H9 (cell line): Measurements from ENCODE around the gene IMPDH1. TPM values are rescaled to one million over a fixed set of nuclear protein-coding genes. Genes with fewer than 3 reads are reported as not detected.

ENCODE experiments used
- DNase-seq: peaks from one replicate; pipeline ENCODE4 v3.0.0-alpha.2; 2017
- H2AFZ ChIP-seq: one replicate; pipeline ENCODE4 v1.6.1; 2013; ENCODE audit warnings: mild to moderate bottlenecking, low read length, control low read depth, moderate library complexity
- H2AK5ac ChIP-seq: 2 replicates; pipeline ENCODE4 v1.6.1; 2013; ENCODE audit warnings: low read length, control low read depth, mixed read lengths; ENCODE audit not compliant: insufficient read length
- H2BK120ac ChIP-seq: one replicate; pipeline ENCODE4 v1.6.1; 2013; ENCODE audit warnings: low read depth, mild to moderate bottlenecking, low read length, control low read depth, inconsistent platforms; ENCODE audit not compliant: poor library complexity, severe bottlenecking
- H2BK12ac ChIP-seq: 2 replicates; pipeline ENCODE4 v1.6.1; 2013; ENCODE audit warnings: low read length, control low read depth, mixed read lengths, low read depth; ENCODE audit not compliant: insufficient read length
- H2BK15ac ChIP-seq: 2 replicates; pipeline ENCODE4 v1.6.1; 2013; ENCODE audit warnings: low read depth, low read length, control low read depth
- H2BK20ac ChIP-seq: one replicate; pipeline ENCODE4 v1.6.1; 2013; ENCODE audit warnings: low read depth, mild to moderate bottlenecking, low read length, control low read depth, inconsistent platforms; ENCODE audit not compliant: poor library complexity, severe bottlenecking
- H2BK5ac ChIP-seq: 2 replicates; pipeline ENCODE4 v1.6.1; 2013; ENCODE audit warnings: low read length, control low read depth, mixed read lengths; ENCODE audit not compliant: insufficient read length
- H3K14ac ChIP-seq: 2 replicates; pipeline ENCODE4 v1.6.1; 2013; ENCODE audit warnings: low read length, control low read depth; ENCODE audit not compliant: insufficient read depth
- H3K18ac ChIP-seq: 2 replicates; pipeline ENCODE4 v1.6.1; 2013; ENCODE audit warnings: low read depth, mild to moderate bottlenecking, mixed read lengths, low read length, control low read depth; ENCODE audit not compliant: insufficient read length
- H3K23ac ChIP-seq: 2 replicates; pipeline ENCODE4 v1.6.1; 2013; ENCODE audit warnings: low read length, control low read depth, mixed read lengths, low read depth; ENCODE audit not compliant: insufficient read length
- H3K23me2 ChIP-seq: 2 replicates; pipeline ENCODE4 v1.6.1; 2013; ENCODE audit warnings: low read depth, mild to moderate bottlenecking, mixed read lengths, low read length, control low read depth; ENCODE audit not compliant: insufficient read length, poor library complexity, severe bottlenecking
- H3K27ac ChIP-seq: 2 replicates; pipeline ENCODE4 v1.5.1; 2013; ENCODE audit warnings: low read length, control low read depth, mixed read lengths, low read depth; ENCODE audit not compliant: insufficient read length
- H3K27me3 ChIP-seq: 2 replicates; pipeline ENCODE4 v1.6.1; 2013; ENCODE audit warnings: low read length, control low read depth, inconsistent platforms; ENCODE audit not compliant: insufficient read depth
- H3K4ac ChIP-seq: 2 replicates; pipeline ENCODE4 v1.6.1; 2013; ENCODE audit warnings: low read depth, mild to moderate bottlenecking, control low read depth, inconsistent platforms, low read length, moderate library complexity
- H3K4me1 ChIP-seq: 2 replicates; pipeline ENCODE4 v1.6.1; 2013; ENCODE audit warnings: low read length, control low read depth, inconsistent platforms; ENCODE audit not compliant: insufficient read depth
- H3K4me2 ChIP-seq: 2 replicates; pipeline ENCODE4 v1.6.1; 2013; ENCODE audit warnings: low read length, control low read depth, mixed read lengths; ENCODE audit not compliant: insufficient read length, insufficient read depth
- H3K56ac ChIP-seq: 2 replicates; pipeline ENCODE4 v1.6.1; 2013; ENCODE audit warnings: low read depth, mild to moderate bottlenecking, mixed read lengths, low read length, control low read depth; ENCODE audit not compliant: insufficient read length
- H3K79me1 ChIP-seq: 2 replicates; pipeline ENCODE4 v1.6.1; 2013; ENCODE audit warnings: low read depth, mild to moderate bottlenecking, moderate library complexity, low read length, control low read depth, inconsistent platforms; ENCODE audit not compliant: insufficient read depth, poor library complexity, severe bottlenecking
- H3K79me2 ChIP-seq: 2 replicates; pipeline ENCODE4 v1.6.1; 2013; ENCODE audit warnings: low read length, control low read depth, inconsistent platforms; ENCODE audit not compliant: insufficient read depth
- H3K9ac ChIP-seq: 2 replicates; pipeline ENCODE4 v1.6.1; 2013; ENCODE audit warnings: low read length, control low read depth, mixed read lengths; ENCODE audit not compliant: insufficient read length; ENCODE audit errors: extremely low read depth
- H3K9me3 ChIP-seq: one replicate; pipeline ENCODE4 v1.6.1; 2013; ENCODE audit warnings: low read depth, low read length, inconsistent platforms; ENCODE audit not compliant: control insufficient read depth
- H3T11ph ChIP-seq: one replicate; pipeline ENCODE4 v1.6.1; 2013; ENCODE audit warnings: mild to moderate bottlenecking, low read length, control low read depth, inconsistent platforms
- H4K20me1 ChIP-seq: one replicate; pipeline ENCODE4 v1.6.1; 2013; ENCODE audit not compliant: control insufficient read depth, insufficient read length, insufficient read depth
- H4K5ac ChIP-seq: 2 replicates; pipeline ENCODE4 v1.6.1; 2013; ENCODE audit warnings: low read depth, mild to moderate bottlenecking, mixed read lengths, low read length, control low read depth; ENCODE audit not compliant: insufficient read length
- H4K8ac ChIP-seq: replicated peaks from 2 replicates; pipeline ENCODE4 v1.6.1; 2013; ENCODE audit warnings: low read length, control low read depth, mixed read lengths, low read depth; ENCODE audit not compliant: insufficient read length
- H4K91ac ChIP-seq: 2 replicates; pipeline ENCODE4 v1.6.1; 2013; ENCODE audit warnings: low read depth, mild to moderate bottlenecking, moderate library complexity, mixed read lengths, low read length, control low read depth; ENCODE audit not compliant: insufficient read length
- H3K27ac Mint-ChIP-seq, 3 experiments: 2 replicates in 2 of 3; 3 replicates in 1 of 3; pipeline ENCODE4 v1.8.0; 2020 to 2021; ENCODE audit warnings: mixed read lengths in 3 of 3, mild to moderate bottlenecking in 1 of 3, moderate library complexity in 1 of 3
- H3K27me3 Mint-ChIP-seq: 2 replicates; pipeline ENCODE4 v1.8.0; 2021; ENCODE audit warnings: low read depth, mild to moderate bottlenecking, moderate library complexity, mixed read lengths
- H3K36me3 Mint-ChIP-seq, 3 experiments: 2 replicates in 2 of 3; 3 replicates in 1 of 3; pipeline ENCODE4 v1.8.0; 2020 to 2021; ENCODE audit warnings: low read depth in 3 of 3, mixed read lengths in 3 of 3; ENCODE audit not compliant: insufficient read depth in 1 of 3
- H3K4me1 Mint-ChIP-seq, 2 experiments: 2 replicates each; pipeline ENCODE4 v1.8.0; 2020; ENCODE audit warnings: mixed read lengths in 2 of 2
- H3K4me3 Mint-ChIP-seq, 2 experiments: 2 replicates in 1 of 2; 3 replicates in 1 of 2; pipeline ENCODE4 v1.8.0; 2020 to 2021; ENCODE audit warnings: mild to moderate bottlenecking in 2 of 2, mixed read lengths in 2 of 2, moderate library complexity in 1 of 2
- H3K9me3 Mint-ChIP-seq, 2 experiments: 2 replicates in 1 of 2; 3 replicates in 1 of 2; pipeline ENCODE4 v1.8.0; 2020; ENCODE audit warnings: mild to moderate bottlenecking in 2 of 2, mixed read lengths in 2 of 2, moderate library complexity in 1 of 2
- CTCF ChIP-seq: fragments of 200-600 bp; sonication (generic); conservative IDR thresholded peaks from 3 replicates; pipeline ENCODE4 v1.8.0; 2021; ENCODE audit warnings: antibody characterized with exemption, mild to moderate bottlenecking
- WGBS: extraction: QIAGEN DNeasy Blood & Tissue Kit; methylation state at CpG from one replicate; pipeline ENCODE4 v1.1.7; 2013; ENCODE audit warnings: missing lambda C conversion rate, low lambda C conversion rate, mixed read lengths; ENCODE audit not compliant: insufficient read length; ENCODE audit errors: extremely low coverage; 5-methylcytosine and 5-hydroxymethylcytosine counted together
- total RNA-seq: library from RNA; stranded (reverse); gene quantifications from 2 replicates; pipeline ENCODE4 v1.2.1, GENCODE V29; 2021

The IMPDH1 gene
- total RNA-seq, 1 experiment from 2014 or later: 35.2 TPM

GRCh38 chr7:128450913-128451312, 41.1 kb upstream of the IMPDH1 start:
- Histone ChIP-seq H3K56ac (no peak overlapping the region), H2BK120ac (no peak overlapping the region), H3K79me2 (no peaks in the 10 kb centered on the region), H3K4ac (no peak overlapping the region), H2AK5ac (no peak overlapping the region), H3K4me1 (no peaks in the 10 kb centered on the region), H3K23me2 (peaks cover under 1% of the 10 kb centered on the region), H4K8ac (no peak overlapping the region), H3K9ac (no peak overlapping the region), H3K14ac (no peak overlapping the region), H2BK15ac (no peak overlapping the region), H4K5ac (no peak overlapping the region), H3T11ph (no peak overlapping the region), H3K27me3 (no peaks in the 10 kb centered on the region), H3K9me3 (no peaks in the 10 kb centered on the region), H3K23ac (no peak overlapping the region), H3K79me1 (no peaks in the 10 kb centered on the region), H4K91ac (no peak overlapping the region), H3K4me2 (no peak overlapping the region), H2BK12ac (no peak overlapping the region), H3K18ac (no peak overlapping the region), H2AFZ (no peak overlapping the region), H3K27ac (no peak overlapping the region), H2BK20ac (no peak overlapping the region), H4K20me1 (no peaks in the 10 kb centered on the region), H2BK5ac (no peak overlapping the region)
- H3K27ac Mint-ChIP-seq: no peak overlapping the region
- no peak overlapping the region for H3K4me3 Mint-ChIP-seq
- WGBS: no CpG with 5 or more reads among the region's 5 CpGs
- peaks cover 20% of the 10 kb centered on the region for H3K27me3 Mint-ChIP-seq
- DNase-seq: no peak
- H3K4me1 Mint-ChIP-seq: peaks cover 24 to 35% of the 10 kb centered on the region in 2 experiments
- TF ChIP-seq CTCF: no peak
- no peaks in the 10 kb centered on the region for H3K9me3 Mint-ChIP-seq
- peaks cover 0 to 2% (median 0%) of the 10 kb centered on the region in 3 experiments; a peak in 1 of 7 replicates for H3K36me3 Mint-ChIP-seq
